ENCODE data around the gene RRAGD. TPM values are rescaled to one million over a fixed set of nuclear protein-coding genes. Genes with fewer than 3 reads are reported as not detected.

RRAGD gene
- polyA plus RNA-seq, 1 of the 3 experiments (the other 2 are of a cell fraction) = 0.07 TPM

GRCh38 chr6:89353702-89354392 lies 58.2 kb downstream of the RRAGD start:
- Histone ChIP-seq H3K4me2 (peak overlapping the region; percentile 77; the same call in 1 of the 2 replicates), H3K9me2 (no peaks in the 10 kb centered on the region), H3K9ac (no peak overlapping the region), H3K4me1 (ENCODE audit: control insufficient read depth in 1 of 2, insufficient read depth in 2 of 2, low read depth in 1 of 2, low read length in 1 of 2) (peaks cover 11 to 13% of the 10 kb centered on the region in 2 experiments), H3K4me3 (ENCODE audit: low read depth in 2 of 2, low read length in 1 of 2) (0 out of 4 replicates have a peak overlapping the region, but pooled peaks of 1 of the 2 experiments have one; percentile 89), H3K36me3 (replicated peaks in 1 of 2; ENCODE audit: control insufficient read depth in 1 of 2, insufficient read depth in 2 of 2, low read length in 1 of 2) (no peaks in the 10 kb centered on the region), H4K20me1 (ENCODE audit: insufficient read depth) (peaks cover 19% of the 10 kb centered on the region; the same call in 1 of the 2 replicates), H3K27ac (ENCODE audit: low read depth in 2 of 2, low read length in 1 of 2) (no peak overlapping the region; a peak in 1 of 4 replicates), H3K79me2 (ENCODE audit: insufficient read depth) (peaks cover 42% of the 10 kb centered on the region), H3K27me3 (ENCODE audit: insufficient read depth) (no peaks in the 10 kb centered on the region), H2AFZ (ENCODE audit: low read depth) (0 out of 2 replicates have a peak overlapping the region, but pooled peaks have one; percentile 86), H3F3A (replicated peaks; ENCODE audit: insufficient read depth) (peaks cover 2% of the 10 kb centered on the region), H3K9me3 (no peaks in the 10 kb centered on the region)
- ChIA-PET CTCF (interaction anchor here (0.8 to 4.5 kb wide), 5 partner anchors 10 to 237 kb away, joined by 3 to 34 read pairs (median 3); no protein-coding TSS in a partner anchor), POLR2A (no interaction called here)
- no peak for DNase-seq
- 93% methylated on average over 2 of the region's 2 CpGs for WGBS (ENCODE audit: low lambda C conversion rate)
- TF ChIP-seq TEAD4 (IDR thresholded peaks at IDR 0.05; ENCODE audit: borderline replicate concordance, insufficient read depth) = no peak
- TF ChIP-seq, protein P1, sequence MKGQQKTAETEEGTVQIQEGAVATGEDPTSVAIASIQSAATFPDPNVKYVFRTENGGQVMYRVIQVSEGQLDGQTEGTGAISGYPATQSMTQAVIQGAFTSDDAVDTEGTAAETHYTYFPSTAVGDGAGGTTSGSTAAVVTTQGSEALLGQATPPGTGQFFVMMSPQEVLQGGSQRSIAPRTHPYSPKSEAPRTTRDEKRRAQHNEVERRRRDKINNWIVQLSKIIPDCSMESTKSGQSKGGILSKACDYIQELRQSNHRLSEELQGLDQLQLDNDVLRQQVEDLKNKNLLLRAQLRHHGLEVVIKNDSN (IDR thresholded peaks at IDR 0.05; ENCODE audit: borderline replicate concordance, low read depth) = no peak
- TF ChIP-seq RXRA (IDR thresholded peaks at IDR 0.05; ENCODE audit: borderline replicate concordance, low read depth) = no peak
- no peak for TF ChIP-seq RFX5 (IDR thresholded peaks at IDR 0.05; ENCODE audit: low read length)
- no peak for TF ChIP-seq CHD2 (IDR thresholded peaks at IDR 0.05; ENCODE audit: low read length, partially characterized antibody)
- TF ChIP-seq POLR2AphosphoS5 (IDR thresholded peaks at IDR 0.05; ENCODE audit: low read depth, low read length) = no peak
- no peak for TF ChIP-seq EP300 (IDR thresholded peaks at IDR 0.05; ENCODE audit: borderline replicate concordance in 1 of 2, low read depth in 1 of 2, low read length in 1 of 2)
- no peak for TF ChIP-seq ZBTB33 (IDR thresholded peaks at IDR 0.05; ENCODE audit: borderline replicate concordance, low read depth)

DNA sequence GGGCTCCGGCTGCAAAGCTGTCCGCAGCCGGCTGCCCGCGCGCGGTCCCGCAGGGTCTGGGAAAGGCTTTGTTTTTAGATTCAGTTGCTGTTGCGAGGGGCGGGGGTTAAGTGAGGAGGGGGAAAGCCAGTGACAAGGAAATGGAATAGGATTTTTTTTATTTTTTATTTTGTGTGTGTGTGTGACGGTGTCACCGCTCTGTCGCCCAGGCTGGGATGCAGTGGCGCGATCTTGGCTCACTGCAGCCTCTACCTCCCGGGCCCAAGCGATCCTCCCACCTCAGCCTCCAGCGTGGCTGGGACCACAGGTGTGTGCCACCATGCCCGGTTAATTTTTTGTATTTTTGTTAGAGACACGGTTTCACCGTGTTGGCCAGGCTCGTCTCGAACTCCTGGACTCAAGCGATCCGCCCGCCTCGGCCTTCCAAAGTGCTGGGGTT lies 58.9 kb downstream of the RRAGD start:
- POLR2A ChIA-PET = interaction anchor here (0.7 to 2.4 kb wide), 4 partner anchors 19 to 371 kb away, joined by 3 to 9 read pairs (median 4); partner anchors contain the start of gene PNRC1
- Histone ChIP-seq H3K4me2 (peak overlapping the region; percentile 77; the same call in 1 of the 2 replicates), H3K4me3 (ENCODE audit: low read depth in 2 of 2, low read length in 1 of 2) (peak overlapping the region; percentile 87 to 89), H2AFZ (ENCODE audit: low read depth) (peak overlapping the region; percentile 86), H3K9me2 (no peaks in the 10 kb centered on the region), H3K9me3 (no peaks in the 10 kb centered on the region), H3K79me2 (ENCODE audit: insufficient read depth) (peaks cover 49% of the 10 kb centered on the region), H4K20me1 (ENCODE audit: insufficient read depth) (peaks cover 25% of the 10 kb centered on the region), H3F3A (replicated peaks; ENCODE audit: insufficient read depth) (peaks cover 4% of the 10 kb centered on the region), H3K4me1 (ENCODE audit: control insufficient read depth in 1 of 2, insufficient read depth in 2 of 2, low read depth in 1 of 2, low read length in 1 of 2) (peaks cover 12 to 20% of the 10 kb centered on the region in 2 experiments), H3K27ac (ENCODE audit: low read depth in 2 of 2, low read length in 1 of 2) (peak overlapping the region; percentile 93), H3K9ac (peak overlapping the region; percentile 96), H3K36me3 (replicated peaks in 1 of 2; ENCODE audit: control insufficient read depth in 1 of 2, insufficient read depth in 2 of 2, low read length in 1 of 2) (no peaks in the 10 kb centered on the region), H3K27me3 (ENCODE audit: insufficient read depth) (no peaks in the 10 kb centered on the region)
- DNase-seq = no peak
- CTCF ChIA-PET = interaction anchor here (1.4 to 4.5 kb wide), 3 partner anchors 14 to 236 kb away, joined by 3 to 34 read pairs (median 18); no protein-coding TSS in a partner anchor
- WGBS (ENCODE audit: low lambda C conversion rate) = 51% methylated on average over 27 of the region's 27 CpGs
- TF ChIP-seq, protein P2, sequence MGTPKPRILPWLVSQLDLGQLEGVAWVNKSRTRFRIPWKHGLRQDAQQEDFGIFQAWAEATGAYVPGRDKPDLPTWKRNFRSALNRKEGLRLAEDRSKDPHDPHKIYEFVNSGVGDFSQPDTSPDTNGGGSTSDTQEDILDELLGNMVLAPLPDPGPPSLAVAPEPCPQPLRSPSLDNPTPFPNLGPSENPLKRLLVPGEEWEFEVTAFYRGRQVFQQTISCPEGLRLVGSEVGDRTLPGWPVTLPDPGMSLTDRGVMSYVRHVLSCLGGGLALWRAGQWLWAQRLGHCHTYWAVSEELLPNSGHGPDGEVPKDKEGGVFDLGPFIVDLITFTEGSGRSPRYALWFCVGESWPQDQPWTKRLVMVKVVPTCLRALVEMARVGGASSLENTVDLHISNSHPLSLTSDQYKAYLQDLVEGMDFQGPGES (IDR thresholded peaks at IDR 0.05; ENCODE audit: low read depth, low read length) = no peak
- TF ChIP-seq, protein P1 (IDR thresholded peaks at IDR 0.05; ENCODE audit: borderline replicate concordance, low read depth) = no peak
- TF ChIP-seq MXI1 (IDR thresholded peaks at IDR 0.05; ENCODE audit: low read depth, low read length) = no peak
- TF ChIP-seq, protein P3, sequence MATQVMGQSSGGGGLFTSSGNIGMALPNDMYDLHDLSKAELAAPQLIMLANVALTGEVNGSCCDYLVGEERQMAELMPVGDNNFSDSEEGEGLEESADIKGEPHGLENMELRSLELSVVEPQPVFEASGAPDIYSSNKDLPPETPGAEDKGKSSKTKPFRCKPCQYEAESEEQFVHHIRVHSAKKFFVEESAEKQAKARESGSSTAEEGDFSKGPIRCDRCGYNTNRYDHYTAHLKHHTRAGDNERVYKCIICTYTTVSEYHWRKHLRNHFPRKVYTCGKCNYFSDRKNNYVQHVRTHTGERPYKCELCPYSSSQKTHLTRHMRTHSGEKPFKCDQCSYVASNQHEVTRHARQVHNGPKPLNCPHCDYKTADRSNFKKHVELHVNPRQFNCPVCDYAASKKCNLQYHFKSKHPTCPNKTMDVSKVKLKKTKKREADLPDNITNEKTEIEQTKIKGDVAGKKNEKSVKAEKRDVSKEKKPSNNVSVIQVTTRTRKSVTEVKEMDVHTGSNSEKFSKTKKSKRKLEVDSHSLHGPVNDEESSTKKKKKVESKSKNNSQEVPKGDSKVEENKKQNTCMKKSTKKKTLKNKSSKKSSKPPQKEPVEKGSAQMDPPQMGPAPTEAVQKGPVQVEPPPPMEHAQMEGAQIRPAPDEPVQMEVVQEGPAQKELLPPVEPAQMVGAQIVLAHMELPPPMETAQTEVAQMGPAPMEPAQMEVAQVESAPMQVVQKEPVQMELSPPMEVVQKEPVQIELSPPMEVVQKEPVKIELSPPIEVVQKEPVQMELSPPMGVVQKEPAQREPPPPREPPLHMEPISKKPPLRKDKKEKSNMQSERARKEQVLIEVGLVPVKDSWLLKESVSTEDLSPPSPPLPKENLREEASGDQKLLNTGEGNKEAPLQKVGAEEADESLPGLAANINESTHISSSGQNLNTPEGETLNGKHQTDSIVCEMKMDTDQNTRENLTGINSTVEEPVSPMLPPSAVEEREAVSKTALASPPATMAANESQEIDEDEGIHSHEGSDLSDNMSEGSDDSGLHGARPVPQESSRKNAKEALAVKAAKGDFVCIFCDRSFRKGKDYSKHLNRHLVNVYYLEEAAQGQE (IDR thresholded peaks at IDR 0.05; ENCODE audit: low read depth, low read length) = no peak
- TF ChIP-seq PBX3 (IDR thresholded peaks at IDR 0.05) = no peak
- TF ChIP-seq JUND (IDR thresholded peaks at IDR 0.05) = no peak
- no peak for TF ChIP-seq RXRA (IDR thresholded peaks at IDR 0.05; ENCODE audit: borderline replicate concordance, low read depth)
- TF ChIP-seq, protein P4, sequence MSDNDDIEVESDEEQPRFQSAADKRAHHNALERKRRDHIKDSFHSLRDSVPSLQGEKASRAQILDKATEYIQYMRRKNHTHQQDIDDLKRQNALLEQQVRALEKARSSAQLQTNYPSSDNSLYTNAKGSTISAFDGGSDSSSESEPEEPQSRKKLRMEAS (IDR thresholded peaks at IDR 0.05; ENCODE audit: low read depth) = no peak
